ENCODE results near the gene KCNN3. TPM values are rescaled to one million over a fixed set of nuclear protein-coding genes. Genes with fewer than 3 reads are reported as not detected.

KCNN3 gene
- total RNA-seq, 1 experiment from 2014 or later = 0.07 TPM

- no peak overlapping the region for H3K27ac Mint-ChIP-seq (ENCODE audit: low read depth, unreplicated experiment)
- ChIA-PET CTCF (interaction anchor here (0.5 to 1.0 kb wide), 4 partner anchors 15 to 208 kb away, joined by 3 to 4 read pairs (median 3); no protein-coding TSS in a partner anchor), POLR2A (interaction anchor here (0.6 kb wide), 1 partner anchor 27 kb away, joined by 3 read pairs; no protein-coding TSS in a partner anchor)
- intact Hi-C loops (cut with micrococcal nuclease) = loop anchor here (1.0 to 10.0 kb wide), 2 partner anchors 49 to 112 kb away; no protein-coding TSS in a partner anchor
- no peaks in the 10 kb centered on the region for H3K36me3 Mint-ChIP-seq (ENCODE audit: insufficient read depth, unreplicated experiment)
- no peaks in the 10 kb centered on the region for H3K9me3 Mint-ChIP-seq (ENCODE audit: unreplicated experiment)
- BruUV-seq (replicated peaks) = no TSS peak
- TF ChIP-seq CTCF (IDR thresholded peaks at IDR 0.05; ENCODE audit: unreplicated experiment) = peak; percentile 37
- no peaks in the 10 kb centered on the region for H3K4me1 Mint-ChIP-seq (ENCODE audit: insufficient read depth, unreplicated experiment)
- peaks cover 47% of the 10 kb centered on the region for H3K27me3 Mint-ChIP-seq (ENCODE audit: insufficient read depth, unreplicated experiment)
- peak; percentile 62 for DNase-seq (ENCODE audit: unreplicated experiment)
- H3K4me3 Mint-ChIP-seq (ENCODE audit: unreplicated experiment) = no peak overlapping the region
Measured at GRCh38 chr1:154765970-154766369, 104.1 kb downstream of the KCNN3 start.

DNA sequence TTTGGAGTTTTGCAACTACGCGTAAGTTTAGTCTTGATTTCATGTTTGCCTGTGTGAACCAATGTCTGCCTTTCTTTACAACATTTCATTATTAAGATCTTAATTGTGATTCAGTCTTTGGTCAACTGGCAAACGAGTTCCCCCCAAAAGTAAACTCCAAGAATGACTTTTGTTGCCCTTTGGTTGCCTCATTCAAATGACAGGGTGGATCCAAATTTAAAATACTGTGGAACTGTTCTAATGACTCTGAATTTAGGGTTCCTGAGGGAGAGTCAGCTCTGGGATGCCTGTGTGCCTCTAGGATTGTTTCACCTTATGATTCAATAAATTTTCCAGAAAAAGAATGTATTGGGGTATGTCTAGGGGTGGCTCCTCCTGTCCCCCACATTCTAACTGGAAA, 105.3 kb downstream of the KCNN3 start:
- POLR2A ChIA-PET = no interaction called here
- Mint-ChIP-seq H3K9me3 (ENCODE audit: unreplicated experiment) (no peaks in the 10 kb centered on the region), H3K4me1 (ENCODE audit: insufficient read depth, unreplicated experiment) (no peaks in the 10 kb centered on the region), H3K27ac (ENCODE audit: low read depth, unreplicated experiment) (no peak overlapping the region), H3K36me3 (ENCODE audit: insufficient read depth, unreplicated experiment) (no peaks in the 10 kb centered on the region), H3K4me3 (ENCODE audit: unreplicated experiment) (no peak overlapping the region), H3K27me3 (ENCODE audit: insufficient read depth, unreplicated experiment) (peaks cover 54% of the 10 kb centered on the region)
- no TSS peak for BruUV-seq (replicated peaks)
- intact Hi-C loops (cut with micrococcal nuclease) = loop anchor here (10.0 kb wide), 1 partner anchor 50 kb away; no protein-coding TSS in a partner anchor
- TF ChIP-seq CTCF (IDR thresholded peaks at IDR 0.05; ENCODE audit: unreplicated experiment) = no peak
- CTCF ChIA-PET = interaction anchor here (0.7 to 0.8 kb wide), 2 partner anchors 48 to 59 kb away, joined by 3 to 6 read pairs; no protein-coding TSS in a partner anchor
- DNase-seq (ENCODE audit: unreplicated experiment) = no peak

DNA sequence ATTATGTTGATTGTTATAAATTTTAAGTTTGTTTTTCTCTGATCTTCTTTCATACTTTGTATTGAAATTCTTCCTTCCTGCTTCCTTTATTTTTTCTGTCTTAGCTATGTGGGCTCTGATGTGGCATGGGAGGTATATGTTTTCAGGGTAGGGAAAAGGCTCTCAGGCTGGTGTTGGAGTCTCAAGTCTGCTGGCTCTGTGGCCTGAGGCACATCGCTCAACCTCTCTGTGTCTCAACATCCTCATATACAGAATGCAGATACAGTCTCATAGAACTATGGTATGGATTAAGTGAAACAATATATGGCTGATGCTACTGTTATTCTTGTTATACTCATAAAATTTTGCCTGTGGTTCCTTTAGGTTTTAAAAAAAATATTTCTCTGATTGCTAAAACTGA, 105.9 kb downstream of the KCNN3 start:
- no peaks in the 10 kb centered on the region for H3K36me3 Mint-ChIP-seq (ENCODE audit: insufficient read depth, unreplicated experiment)
- no peak overlapping the region for H3K27ac Mint-ChIP-seq (ENCODE audit: low read depth, unreplicated experiment)
- H3K4me3 Mint-ChIP-seq (ENCODE audit: unreplicated experiment) = no peak overlapping the region
- intact Hi-C loops (cut with micrococcal nuclease) = loop anchor here (10.0 kb wide), 1 partner anchor 51 kb away; no protein-coding TSS in a partner anchor
- H3K9me3 Mint-ChIP-seq (ENCODE audit: unreplicated experiment) = no peaks in the 10 kb centered on the region
- CTCF ChIA-PET = no interaction called here
- no peak for DNase-seq (ENCODE audit: unreplicated experiment)
- no TSS peak for BruUV-seq (replicated peaks)
- H3K4me1 Mint-ChIP-seq (ENCODE audit: insufficient read depth, unreplicated experiment) = no peaks in the 10 kb centered on the region
- TF ChIP-seq CTCF (IDR thresholded peaks at IDR 0.05; ENCODE audit: unreplicated experiment) = no peak
- H3K27me3 Mint-ChIP-seq (ENCODE audit: insufficient read depth, unreplicated experiment) = peaks cover 60% of the 10 kb centered on the region
- POLR2A ChIA-PET = no interaction called here

DNA sequence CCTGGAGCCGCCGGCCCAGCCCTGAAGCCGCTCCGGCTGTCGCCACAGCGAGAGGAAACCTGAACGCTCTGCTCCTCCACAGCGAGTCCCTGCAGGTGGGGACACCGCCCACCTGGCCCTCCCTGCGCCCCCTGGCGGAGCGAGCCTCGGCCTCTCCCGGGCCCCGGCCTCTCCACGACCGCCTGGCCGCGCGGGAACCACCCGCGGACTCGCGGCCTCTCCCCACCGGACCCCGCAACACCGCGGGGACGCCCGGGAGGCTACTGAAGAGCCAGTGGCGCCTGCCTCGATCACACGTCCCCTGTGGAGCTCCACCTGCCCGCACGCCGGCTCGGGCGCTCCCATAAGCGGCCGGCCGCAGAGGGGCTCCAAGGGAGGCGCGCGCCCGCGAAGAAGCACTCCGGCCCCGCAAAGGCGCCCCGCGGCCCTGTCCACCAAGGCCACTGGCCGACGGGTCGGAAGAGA, 109.6 kb downstream of the KCNN3 start:
- H3K4me1 Mint-ChIP-seq (ENCODE audit: insufficient read depth, unreplicated experiment) = no peaks in the 10 kb centered on the region
- TF ChIP-seq CTCF (IDR thresholded peaks at IDR 0.05; ENCODE audit: unreplicated experiment) = peak; percentile 51
- intact Hi-C loops (cut with micrococcal nuclease) = loop anchor here (10.0 kb wide), 1 partner anchor 54 kb away; no protein-coding TSS in a partner anchor
- no peaks in the 10 kb centered on the region for H3K36me3 Mint-ChIP-seq (ENCODE audit: insufficient read depth, unreplicated experiment)
- no TSS peak for BruUV-seq (replicated peaks)
- no peak overlapping the region for H3K4me3 Mint-ChIP-seq (ENCODE audit: unreplicated experiment)
- peaks cover 85% of the 10 kb centered on the region for H3K27me3 Mint-ChIP-seq (ENCODE audit: insufficient read depth, unreplicated experiment)
- POLR2A ChIA-PET = no interaction called here
- H3K27ac Mint-ChIP-seq (ENCODE audit: low read depth, unreplicated experiment) = no peak overlapping the region
- peak; percentile 45 for DNase-seq (ENCODE audit: unreplicated experiment)
- CTCF ChIA-PET = interaction anchor here (0.6 to 1.2 kb wide), 11 partner anchors 14 to 280 kb away, joined by 3 to 4 read pairs (median 3); no protein-coding TSS in a partner anchor
- H3K9me3 Mint-ChIP-seq (ENCODE audit: unreplicated experiment) = no peaks in the 10 kb centered on the region
